PC-9 (cell line): ENCODE data around the gene E2F4.

Source experiments
- EZH2 ChIP-seq: fragments of 200-600 bp; sonication (generic); IDR thresholded peaks from 2 replicates; pipeline ENCODE4 v1.8.0; 2017; ENCODE audit warnings: antibody characterized with exemption, low read depth
- TF ChIP-seq, protein P1 (sequence below): fragments of 200-600 bp; sonication (generic); conservative IDR thresholded peaks from 2 replicates; pipeline ENCODE4 v1.6.1; 2017; ENCODE audit warnings: mixed run types, antibody characterized with exemption, mild to moderate bottlenecking, moderate library complexity

GRCh38 chr16:67194260-67194659, 2.3 kb downstream of the E2F4 start:
- TF ChIP-seq, protein P1, sequence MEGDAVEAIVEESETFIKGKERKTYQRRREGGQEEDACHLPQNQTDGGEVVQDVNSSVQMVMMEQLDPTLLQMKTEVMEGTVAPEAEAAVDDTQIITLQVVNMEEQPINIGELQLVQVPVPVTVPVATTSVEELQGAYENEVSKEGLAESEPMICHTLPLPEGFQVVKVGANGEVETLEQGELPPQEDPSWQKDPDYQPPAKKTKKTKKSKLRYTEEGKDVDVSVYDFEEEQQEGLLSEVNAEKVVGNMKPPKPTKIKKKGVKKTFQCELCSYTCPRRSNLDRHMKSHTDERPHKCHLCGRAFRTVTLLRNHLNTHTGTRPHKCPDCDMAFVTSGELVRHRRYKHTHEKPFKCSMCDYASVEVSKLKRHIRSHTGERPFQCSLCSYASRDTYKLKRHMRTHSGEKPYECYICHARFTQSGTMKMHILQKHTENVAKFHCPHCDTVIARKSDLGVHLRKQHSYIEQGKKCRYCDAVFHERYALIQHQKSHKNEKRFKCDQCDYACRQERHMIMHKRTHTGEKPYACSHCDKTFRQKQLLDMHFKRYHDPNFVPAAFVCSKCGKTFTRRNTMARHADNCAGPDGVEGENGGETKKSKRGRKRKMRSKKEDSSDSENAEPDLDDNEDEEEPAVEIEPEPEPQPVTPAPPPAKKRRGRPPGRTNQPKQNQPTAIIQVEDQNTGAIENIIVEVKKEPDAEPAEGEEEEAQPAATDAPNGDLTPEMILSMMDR, result no peak
- no peak for TF ChIP-seq EZH2
